Progenitor cell of endocrine pancreas (in vitro differentiated cells): ENCODE measurements around the gene SCNN1G. TPM values are rescaled to one million over a fixed set of nuclear protein-coding genes. Genes with fewer than 3 reads are reported as not detected.

Experiments
- DNase-seq: peaks from one replicate; pipeline ENCODE4 v3.0.0; 2021; ENCODE audit warnings: low spot score; ENCODE audit not compliant: unreplicated experiment
- H3K27ac Mint-ChIP-seq: 2 replicates; pipeline ENCODE4 v1.8.0; 2021; ENCODE audit warnings: mild to moderate bottlenecking, moderate library complexity, mixed read lengths
- H3K27me3 Mint-ChIP-seq: 2 replicates; pipeline ENCODE4 v1.8.0; 2021; ENCODE audit warnings: mixed read lengths
- H3K36me3 Mint-ChIP-seq: 2 replicates; pipeline ENCODE4 v1.8.0; 2022; ENCODE audit warnings: mixed read lengths; ENCODE audit not compliant: insufficient read depth
- H3K4me1 Mint-ChIP-seq: 2 replicates; pipeline ENCODE4 v1.8.0; 2021; ENCODE audit warnings: low read depth, mixed read lengths
- H3K4me3 Mint-ChIP-seq: 2 replicates; pipeline ENCODE4 v1.8.0; 2021; ENCODE audit warnings: low read depth, mild to moderate bottlenecking, moderate library complexity, mixed read lengths
- H3K9me3 Mint-ChIP-seq: 2 replicates; pipeline ENCODE4 v1.8.0; 2021; ENCODE audit warnings: low read depth, mixed read lengths
- total RNA-seq: library from RNA; stranded (reverse); gene quantifications from 2 replicates; pipeline ENCODE4 v1.2.1, GENCODE V29; 2021
- TF ChIP-seq, protein P1 (sequence below): fragments of 200-600 bp; sonication (generic); IDR thresholded peaks from one replicate; pipeline ENCODE4 v1.5.0; 2021; ENCODE audit warnings: antibody characterized with exemption, mild to moderate bottlenecking; ENCODE audit not compliant: unreplicated experiment

Gene SCNN1G
- total RNA-seq, 1 donor from 2014 or later = 1.2 TPM

DNA sequence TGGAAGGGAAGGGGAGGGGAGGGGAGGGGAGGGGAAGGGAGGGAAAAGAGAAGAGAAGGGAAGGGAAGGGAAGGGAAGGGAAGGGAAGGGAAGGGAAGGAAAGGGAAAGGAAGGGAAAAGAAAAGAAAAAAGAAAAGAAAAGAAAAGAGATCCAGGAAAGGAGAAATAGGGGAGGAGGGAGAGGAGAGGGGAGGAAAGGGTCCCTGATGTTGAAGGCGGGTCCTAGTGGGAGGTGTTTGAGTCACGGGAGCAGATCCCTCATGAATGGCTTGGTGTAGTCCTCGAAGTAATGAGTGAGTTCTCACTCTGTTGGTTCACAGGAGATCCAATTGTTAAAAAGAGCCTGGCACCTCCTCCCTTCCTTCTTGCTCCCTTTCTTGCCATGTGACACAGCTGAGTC is 26.4 kb upstream of the SCNN1G start:
- TF ChIP-seq, protein P1, sequence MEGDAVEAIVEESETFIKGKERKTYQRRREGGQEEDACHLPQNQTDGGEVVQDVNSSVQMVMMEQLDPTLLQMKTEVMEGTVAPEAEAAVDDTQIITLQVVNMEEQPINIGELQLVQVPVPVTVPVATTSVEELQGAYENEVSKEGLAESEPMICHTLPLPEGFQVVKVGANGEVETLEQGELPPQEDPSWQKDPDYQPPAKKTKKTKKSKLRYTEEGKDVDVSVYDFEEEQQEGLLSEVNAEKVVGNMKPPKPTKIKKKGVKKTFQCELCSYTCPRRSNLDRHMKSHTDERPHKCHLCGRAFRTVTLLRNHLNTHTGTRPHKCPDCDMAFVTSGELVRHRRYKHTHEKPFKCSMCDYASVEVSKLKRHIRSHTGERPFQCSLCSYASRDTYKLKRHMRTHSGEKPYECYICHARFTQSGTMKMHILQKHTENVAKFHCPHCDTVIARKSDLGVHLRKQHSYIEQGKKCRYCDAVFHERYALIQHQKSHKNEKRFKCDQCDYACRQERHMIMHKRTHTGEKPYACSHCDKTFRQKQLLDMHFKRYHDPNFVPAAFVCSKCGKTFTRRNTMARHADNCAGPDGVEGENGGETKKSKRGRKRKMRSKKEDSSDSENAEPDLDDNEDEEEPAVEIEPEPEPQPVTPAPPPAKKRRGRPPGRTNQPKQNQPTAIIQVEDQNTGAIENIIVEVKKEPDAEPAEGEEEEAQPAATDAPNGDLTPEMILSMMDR = no peak
- H3K4me3 Mint-ChIP-seq = no peak overlapping the region
- peaks cover 36% of the 10 kb centered on the region for H3K27me3 Mint-ChIP-seq

DNA sequence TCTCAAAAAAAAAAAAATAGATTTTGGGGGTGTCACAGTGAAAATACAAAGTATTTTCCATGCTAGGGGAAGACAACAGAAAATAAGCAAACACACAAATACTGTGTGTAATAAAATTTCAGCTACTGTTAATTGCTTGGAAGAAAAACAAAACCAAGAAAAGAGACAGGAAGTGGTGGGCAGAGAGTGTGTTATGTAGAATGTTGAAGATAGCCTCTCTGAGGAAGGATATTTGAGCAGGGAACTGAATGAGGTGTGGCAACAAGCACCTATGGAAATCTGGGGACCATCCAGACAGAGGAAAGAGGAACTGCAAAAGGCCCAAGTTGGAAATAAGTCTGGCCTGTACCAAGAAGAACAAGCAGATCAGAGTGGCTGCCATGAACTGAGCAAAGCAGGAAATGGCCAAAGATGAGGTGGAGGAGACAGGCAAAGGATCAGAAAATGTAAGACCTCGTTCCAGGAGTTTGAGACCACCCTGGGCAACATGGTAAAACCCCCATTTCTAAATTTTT is 25.5 kb upstream of the SCNN1G start:
- Mint-ChIP-seq H3K4me1 (no peaks in the 10 kb centered on the region), H3K27ac (no peak overlapping the region), H3K4me3 (no peak overlapping the region), H3K27me3 (peaks cover 29% of the 10 kb centered on the region), H3K9me3 (no peaks in the 10 kb centered on the region), H3K36me3 (no peaks in the 10 kb centered on the region)
- TF ChIP-seq, protein P1 = no peak
- no peak for DNase-seq

More for the DNA sequence above, 26.4 kb upstream of the SCNN1G start:
- no peak overlapping the region for H3K27ac Mint-ChIP-seq
- H3K4me1 Mint-ChIP-seq = no peaks in the 10 kb centered on the region
- no peaks in the 10 kb centered on the region for H3K36me3 Mint-ChIP-seq
- DNase-seq = no peak
- no peaks in the 10 kb centered on the region for H3K9me3 Mint-ChIP-seq

DNA sequence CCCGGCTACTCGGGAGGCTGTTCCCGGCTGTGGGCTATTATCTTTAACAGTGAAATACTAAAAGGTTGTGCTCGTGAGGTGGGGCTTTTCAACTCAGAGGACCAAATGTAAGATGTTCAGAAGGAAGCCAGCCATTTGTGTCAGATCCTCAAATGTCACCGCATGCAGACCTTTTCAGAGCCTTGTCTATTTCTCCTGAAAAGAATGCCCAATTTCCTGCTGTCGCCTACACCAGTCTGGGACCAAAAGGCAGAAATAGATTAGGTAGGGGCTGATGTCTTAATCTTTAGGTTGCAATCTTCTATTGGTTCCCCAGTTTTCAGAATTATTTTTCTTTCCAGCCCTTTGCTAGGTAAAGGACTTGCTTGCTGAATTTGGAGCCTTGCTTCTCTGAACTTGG is 24.4 kb upstream of the SCNN1G start:
- H3K27me3 Mint-ChIP-seq = peaks cover 19% of the 10 kb centered on the region
- H3K4me3 Mint-ChIP-seq = no peak overlapping the region
- no peak for DNase-seq
- no peaks in the 10 kb centered on the region for H3K9me3 Mint-ChIP-seq
- TF ChIP-seq, protein P1 = no peak
- no peaks in the 10 kb centered on the region for H3K4me1 Mint-ChIP-seq
- H3K27ac Mint-ChIP-seq = no peak overlapping the region
- H3K36me3 Mint-ChIP-seq = no peaks in the 10 kb centered on the region

DNA sequence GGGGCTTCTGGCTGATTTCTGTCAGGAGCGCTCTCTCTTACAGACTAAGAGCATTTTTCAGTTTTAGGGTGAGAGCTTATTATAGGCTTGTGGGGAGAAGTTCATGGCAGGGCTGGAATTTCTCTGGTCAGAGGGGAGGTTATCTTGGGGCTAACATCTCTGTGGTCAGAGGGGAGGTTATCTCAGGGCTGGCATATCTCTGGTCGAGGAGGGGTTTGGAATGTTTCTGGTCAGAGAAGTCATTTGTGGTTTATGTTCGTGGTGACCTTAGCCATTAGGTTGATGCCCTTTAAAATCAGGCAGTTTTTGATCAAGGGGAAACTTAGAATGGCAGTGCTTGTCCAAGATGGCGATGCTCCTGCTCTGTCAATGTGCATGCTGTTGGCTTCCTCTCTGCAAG is 22.5 kb upstream of the SCNN1G start:
- DNase-seq = no peak
- TF ChIP-seq, protein P1 = no peak
- Mint-ChIP-seq H3K36me3 (no peaks in the 10 kb centered on the region), H3K27me3 (peaks cover 16% of the 10 kb centered on the region), H3K9me3 (peaks cover under 1% of the 10 kb centered on the region), H3K4me1 (no peaks in the 10 kb centered on the region), H3K27ac (no peak overlapping the region), H3K4me3 (no peak overlapping the region)

DNA sequence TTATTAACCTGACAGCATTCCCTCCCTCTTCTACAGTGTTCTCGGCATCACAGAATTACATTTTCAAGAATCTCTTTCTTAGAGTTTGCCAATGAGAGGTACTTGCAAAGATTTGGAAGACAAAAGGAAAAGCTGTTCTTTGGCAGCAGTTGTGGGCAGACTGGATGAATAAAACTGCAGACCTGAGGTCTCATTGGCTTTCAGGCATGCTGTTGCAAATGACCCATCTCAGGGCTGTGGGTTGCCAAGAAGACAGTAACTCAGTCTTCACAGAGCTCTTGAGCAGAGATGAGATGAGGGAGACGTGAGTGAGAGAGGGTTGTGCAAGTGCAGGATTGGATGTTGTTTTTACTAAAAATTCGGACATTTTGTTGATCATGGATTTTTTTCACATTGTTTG is 22.0 kb upstream of the SCNN1G start:
- TF ChIP-seq, protein P1 = no peak
- Mint-ChIP-seq H3K36me3 (no peaks in the 10 kb centered on the region), H3K27me3 (peaks cover 11% of the 10 kb centered on the region), H3K9me3 (peaks cover 4% of the 10 kb centered on the region), H3K27ac (no peak overlapping the region), H3K4me1 (no peaks in the 10 kb centered on the region), H3K4me3 (no peak overlapping the region)
- DNase-seq = no peak
